Left cardiac atrium (tissue), 4 donors: ENCODE data around the gene SH3TC1. TPM values are rescaled to one million over a fixed set of nuclear protein-coding genes. Genes with fewer than 3 reads are reported as not detected.
A peak's percentile ranks its signal among the peaks of the same experiment; 100 is the strongest.

Source experiments
- ATAC-seq, 2 donors: fragments of 200-7000 bp; cut with Tn5 transposase; one replicate each; pipeline ENCODE4 v1.9.1; 2020; ENCODE audit warnings: mild to moderate bottlenecking in 2 of 2, moderate library complexity in 2 of 2
- DNase-seq: peaks from one replicate; pipeline ENCODE4 v3.0.0-alpha.2; 2020
- intact Hi-C, 2 donors: fragments of 100-400 bp; cut with DNase I; formaldehyde crosslinking; loops; one replicate each; pipeline versions ENCODE4 v1.14.1 to v1.15.1; 2022 to 2023
- total RNA-seq, 2 donors: library from RNA; stranded (reverse); fragmentation: NEBNext Ultra II Directional; extraction: Animal tissue kit (Norgen Biotek cat#: 25700); gene quantifications; one replicate each; pipeline ENCODE4 v1.2.1, GENCODE V29; 2021
- donor health status: DM: no; HTN: yes; CAD: no.
- donor health status: DM: no; HTN: yes; CAD: no; lungs with severe emphysema.
- donor health status: DM: yes; HTN: yes; CAD: no.
- donor health status: Dilated cardiomyopathy.

Gene SH3TC1
- total RNA-seq, 2 donors from 2014 or later: 11.7 to 30.9 TPM

DNA sequence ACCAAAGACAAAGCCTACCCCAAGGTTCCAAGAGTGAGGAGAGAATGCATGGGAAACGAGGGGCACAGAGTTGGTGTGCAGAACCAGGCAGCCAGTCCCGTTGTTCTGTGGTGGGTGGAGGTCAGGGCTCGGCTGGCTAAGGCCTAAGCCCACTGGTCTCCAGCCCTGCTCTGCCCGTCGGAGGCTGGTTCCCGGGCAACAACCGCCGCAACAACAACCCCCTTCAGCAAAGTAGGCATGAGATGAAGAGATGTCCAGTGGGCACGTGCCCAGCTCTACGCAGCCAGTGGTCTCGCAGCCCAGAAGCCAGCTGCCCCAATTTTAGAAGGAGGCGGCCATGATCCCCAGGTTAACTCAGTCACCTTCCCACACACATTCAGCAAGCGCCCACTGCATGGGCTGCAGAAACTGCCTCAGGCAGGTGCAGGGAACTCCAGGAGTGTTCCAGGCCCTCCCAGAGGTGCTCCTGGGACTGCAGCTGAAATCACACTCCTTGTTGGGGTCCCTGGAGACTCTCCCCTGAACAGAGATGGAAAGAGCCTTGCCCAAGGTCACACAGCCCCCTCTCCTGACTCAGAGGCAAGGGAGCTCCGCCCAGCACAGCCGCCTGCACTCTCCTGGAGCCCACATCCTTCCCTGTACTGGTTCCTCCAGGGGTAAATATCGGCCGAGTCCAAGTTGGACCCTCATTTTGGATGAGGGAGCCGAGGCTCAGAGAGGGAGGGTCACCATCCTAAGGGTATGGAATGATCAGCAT is 45.1 kb downstream of the SH3TC1 start:
- no peak for DNase-seq
- intact Hi-C loops: loop anchor here (5.0 to 10.0 kb wide), 3 partner anchors 158 to 353 kb away; partner anchors contain the start of gene CPZ (in 1 of the 2)
- no peak for ATAC-seq

DNA sequence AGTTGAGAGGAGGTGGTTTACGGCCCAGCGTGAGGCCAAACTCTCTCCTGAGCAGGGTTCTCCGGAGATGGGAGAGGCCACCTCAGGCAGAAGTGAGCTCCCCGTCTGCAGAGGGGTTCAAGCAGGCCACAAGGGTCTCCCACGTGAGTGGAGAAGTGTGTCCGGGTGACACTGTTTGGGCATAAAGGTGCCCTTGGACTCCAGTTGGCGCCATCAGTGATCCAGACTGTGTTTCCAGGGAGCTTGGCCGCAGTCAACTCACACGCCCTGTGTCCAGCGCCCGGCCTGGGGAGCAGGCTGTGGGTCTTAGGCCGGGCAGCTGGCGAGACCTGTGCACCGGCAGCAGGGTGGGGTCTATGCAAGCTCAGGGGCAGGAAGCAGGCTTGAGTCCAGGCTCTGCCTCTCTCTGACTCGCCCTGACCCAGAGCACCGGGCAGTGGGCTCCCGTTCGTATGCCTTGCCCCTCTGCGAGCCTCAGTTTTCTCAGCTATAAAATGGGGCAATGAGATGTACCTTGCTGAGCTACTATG is 45.9 kb downstream of the SH3TC1 start:
- DNase-seq (no peak), ATAC-seq (no peak)
- intact Hi-C loops: loop anchor here (5.0 to 10.0 kb wide), 3 partner anchors 157 to 352 kb away; partner anchors contain the start of gene CPZ (in 1 of the 2)

DNA sequence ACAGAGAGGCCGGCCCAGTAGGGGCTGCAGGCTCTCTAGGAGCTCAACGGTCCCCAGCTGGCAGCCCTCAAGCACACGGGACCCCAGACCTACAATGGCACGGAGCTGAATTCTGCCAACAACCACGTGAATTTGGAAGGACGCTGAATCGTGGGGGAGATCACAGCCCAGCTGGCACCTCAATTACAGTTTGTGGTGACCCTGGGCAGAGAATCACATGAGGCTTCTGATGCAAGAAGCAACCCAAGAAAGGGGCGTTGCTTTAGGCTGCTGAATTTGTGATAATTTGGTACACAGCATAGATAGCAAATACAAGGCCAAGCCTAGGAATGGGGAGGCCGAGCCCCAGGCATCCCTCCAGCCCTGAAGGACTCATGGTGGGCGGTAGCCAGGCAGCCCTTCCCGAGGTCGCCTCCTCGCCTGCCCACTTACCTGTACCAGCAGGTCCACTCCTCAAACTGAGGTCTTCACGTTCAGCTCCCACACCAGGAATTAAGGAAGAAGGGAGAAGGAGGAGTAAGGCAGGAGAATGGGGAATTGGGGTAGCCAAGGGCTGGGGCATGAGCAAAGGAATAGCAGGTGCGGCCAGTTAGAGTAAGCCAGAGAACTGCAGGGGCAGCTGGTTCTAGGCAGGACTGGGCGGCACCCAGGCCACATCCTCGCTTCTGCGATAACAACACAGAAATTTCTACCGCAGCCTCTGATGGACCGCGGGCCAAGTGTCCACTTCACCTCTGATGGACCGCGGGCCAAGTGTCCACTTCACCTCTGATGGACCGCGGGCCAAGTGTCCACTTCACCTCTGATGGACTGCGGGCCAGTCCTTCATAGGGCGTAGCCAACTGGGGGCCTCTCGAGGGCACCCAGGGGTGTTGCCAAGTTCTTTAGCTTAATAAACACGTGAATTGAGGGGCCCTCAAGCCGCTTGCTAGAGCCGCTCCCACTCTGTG is 47.1 kb downstream of the SH3TC1 start:
- ATAC-seq (no peak), DNase-seq (no peak)
- intact Hi-C loops: loop anchor here in 1 of 2 donors (10.0 kb wide), 1 partner anchor 349 kb away; the partner anchor contains the start of gene CPZ

DNA sequence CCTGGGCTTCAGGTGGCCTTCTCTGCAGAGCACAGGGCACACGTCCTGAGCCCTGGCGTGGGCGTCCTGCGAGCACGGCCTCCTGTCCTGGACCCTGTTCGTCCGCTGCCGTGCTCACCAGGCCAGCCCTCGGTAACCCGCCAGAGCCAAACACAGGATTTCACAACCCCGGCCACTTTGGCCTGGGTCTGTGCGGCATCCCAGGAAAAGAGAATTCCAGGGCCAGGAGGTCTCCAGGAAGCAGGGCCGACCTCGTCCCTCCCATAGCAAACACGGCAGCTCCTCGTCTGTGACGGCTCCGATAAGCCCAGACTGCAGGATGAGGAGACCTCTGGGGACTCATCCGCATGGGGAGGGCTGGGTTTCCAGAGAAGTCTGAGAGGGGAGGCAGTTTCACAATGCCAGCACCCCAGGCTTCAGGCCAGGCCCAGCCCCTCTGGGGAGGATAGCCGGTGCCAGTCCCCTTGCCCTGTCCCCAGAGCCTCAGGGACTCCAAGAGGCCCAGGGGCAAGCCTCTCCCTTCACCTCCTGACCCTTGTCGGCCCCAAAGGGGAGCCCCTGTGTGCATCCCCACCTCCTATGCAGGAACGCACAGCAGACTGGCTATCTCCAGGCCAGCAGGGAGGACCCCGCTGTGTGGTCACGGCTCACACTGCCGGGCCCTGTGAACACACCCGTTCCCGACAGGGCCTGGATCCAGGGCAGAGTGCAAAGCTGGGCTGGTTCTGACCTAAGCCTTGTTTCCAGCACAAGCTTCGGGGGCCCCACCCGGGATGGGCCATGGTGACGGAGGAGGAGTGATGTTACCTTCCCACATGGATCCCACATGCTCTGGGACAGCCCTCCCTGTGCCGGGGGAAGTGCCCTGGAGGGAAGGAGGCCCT is 48.2 kb downstream of the SH3TC1 start:
- ATAC-seq (peak; percentile 72 to 83), DNase-seq (peak; percentile 85)
- intact Hi-C loops: loop anchor here in 1 of 2 donors (10.0 kb wide), 1 partner anchor 348 kb away; the partner anchor contains the start of gene CPZ

DNA sequence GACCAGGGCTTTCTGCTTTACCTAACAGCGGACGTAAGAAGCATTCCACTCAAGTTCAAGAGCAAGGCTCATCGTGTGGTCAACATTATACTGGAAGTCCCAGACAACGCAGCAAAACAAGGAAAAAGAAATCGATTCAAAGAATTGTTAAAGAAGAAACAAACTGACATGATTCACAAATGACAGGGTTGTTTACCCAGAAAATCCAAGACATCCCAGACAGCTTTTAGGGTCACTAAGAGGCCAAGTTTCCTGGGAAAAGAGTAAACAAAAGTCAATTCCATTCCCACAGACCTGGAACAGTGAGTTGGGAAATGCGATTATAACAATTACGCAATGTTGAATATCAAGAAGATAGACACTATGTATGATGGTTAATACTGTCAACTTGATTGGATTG is 49.0 kb downstream of the SH3TC1 start:
- intact Hi-C loops: loop anchor here in 1 of 2 donors (10.0 kb wide), 1 partner anchor 347 kb away; the partner anchor contains the start of gene CPZ
- no peak for DNase-seq
- no peak for ATAC-seq

DNA sequence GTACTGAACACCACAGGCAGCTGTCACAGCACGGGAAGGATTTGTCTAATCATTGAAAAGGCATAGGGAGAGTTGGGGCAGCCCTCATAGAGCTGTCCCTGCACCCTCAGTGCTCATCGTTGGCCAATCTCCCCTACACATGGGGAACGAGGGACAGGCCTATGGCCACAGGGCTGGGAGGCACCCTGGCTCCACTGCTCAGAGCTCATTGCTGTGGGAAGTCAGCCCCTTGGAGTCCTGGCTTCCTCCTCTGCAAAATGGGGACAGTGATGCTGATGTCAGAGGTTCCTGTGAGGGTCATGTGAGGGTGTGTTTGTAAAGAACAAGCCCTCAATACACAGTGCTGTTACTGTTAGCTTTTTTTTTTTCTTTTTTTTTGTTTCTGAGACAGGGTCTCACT is 51.1 kb downstream of the SH3TC1 start:
- intact Hi-C loops: no loop called here
- no peak for ATAC-seq
- DNase-seq: no peak

DNA sequence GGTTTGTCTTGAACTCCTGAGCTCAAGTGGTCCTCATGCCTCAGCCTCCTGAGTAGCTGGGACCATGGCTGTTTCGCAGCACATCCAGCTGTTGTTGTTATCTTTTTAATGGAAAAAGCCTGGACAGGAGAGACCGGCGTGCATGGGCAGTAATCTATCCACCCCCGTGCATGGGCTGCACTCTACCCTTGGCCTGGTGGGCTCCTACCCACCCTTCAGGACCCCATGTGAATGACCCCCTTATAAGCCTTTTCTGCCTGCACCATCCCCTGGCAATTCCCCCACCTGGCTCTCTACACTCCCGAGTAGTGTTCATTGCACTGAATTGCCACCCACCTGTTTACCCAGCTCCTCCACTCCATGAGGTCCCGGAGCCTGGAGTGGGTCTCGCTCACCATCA is 51.5 kb downstream of the SH3TC1 start:
- intact Hi-C loops: no loop called here
- ATAC-seq (no peak), DNase-seq (no peak)

DNA sequence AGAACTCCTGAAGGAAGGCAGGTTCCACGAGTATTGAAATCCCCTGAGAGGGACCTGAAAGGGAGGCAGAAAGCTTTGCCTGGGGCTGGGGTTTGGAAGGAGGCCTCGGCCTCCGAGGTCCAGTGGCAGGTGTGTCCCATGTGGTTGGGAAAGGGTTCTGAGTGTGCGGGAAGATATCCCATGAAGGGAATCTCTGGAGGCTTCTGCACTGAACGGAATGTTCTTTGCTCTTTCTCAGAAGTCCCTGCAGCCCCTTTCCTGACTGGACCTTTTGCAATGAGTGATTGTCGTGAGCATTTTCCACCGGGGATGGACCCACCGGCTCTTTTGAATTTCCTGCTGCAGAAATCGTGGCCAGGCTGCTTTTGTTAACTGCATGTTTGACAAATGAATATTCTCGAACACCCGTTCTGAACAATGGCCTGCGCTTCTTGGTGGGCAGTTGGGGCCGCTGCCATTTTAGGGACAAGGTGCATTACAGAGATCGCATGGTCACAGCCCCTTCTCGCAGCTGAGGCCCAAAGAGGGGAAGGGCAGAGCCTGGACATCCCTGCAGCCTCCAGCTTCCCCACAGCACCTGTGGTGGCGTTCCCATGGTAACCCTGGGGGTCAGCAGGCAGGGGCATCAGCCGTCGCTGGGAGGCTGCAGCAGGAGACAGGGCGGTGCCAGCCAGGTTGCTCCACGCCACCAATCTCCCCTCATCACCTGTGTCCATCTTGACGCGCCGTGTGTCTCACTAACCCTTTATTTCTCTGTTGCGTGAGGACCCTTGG is 52.2 kb downstream of the SH3TC1 start:
- ATAC-seq (no peak), DNase-seq (no peak)
- intact Hi-C loops: no loop called here

DNA sequence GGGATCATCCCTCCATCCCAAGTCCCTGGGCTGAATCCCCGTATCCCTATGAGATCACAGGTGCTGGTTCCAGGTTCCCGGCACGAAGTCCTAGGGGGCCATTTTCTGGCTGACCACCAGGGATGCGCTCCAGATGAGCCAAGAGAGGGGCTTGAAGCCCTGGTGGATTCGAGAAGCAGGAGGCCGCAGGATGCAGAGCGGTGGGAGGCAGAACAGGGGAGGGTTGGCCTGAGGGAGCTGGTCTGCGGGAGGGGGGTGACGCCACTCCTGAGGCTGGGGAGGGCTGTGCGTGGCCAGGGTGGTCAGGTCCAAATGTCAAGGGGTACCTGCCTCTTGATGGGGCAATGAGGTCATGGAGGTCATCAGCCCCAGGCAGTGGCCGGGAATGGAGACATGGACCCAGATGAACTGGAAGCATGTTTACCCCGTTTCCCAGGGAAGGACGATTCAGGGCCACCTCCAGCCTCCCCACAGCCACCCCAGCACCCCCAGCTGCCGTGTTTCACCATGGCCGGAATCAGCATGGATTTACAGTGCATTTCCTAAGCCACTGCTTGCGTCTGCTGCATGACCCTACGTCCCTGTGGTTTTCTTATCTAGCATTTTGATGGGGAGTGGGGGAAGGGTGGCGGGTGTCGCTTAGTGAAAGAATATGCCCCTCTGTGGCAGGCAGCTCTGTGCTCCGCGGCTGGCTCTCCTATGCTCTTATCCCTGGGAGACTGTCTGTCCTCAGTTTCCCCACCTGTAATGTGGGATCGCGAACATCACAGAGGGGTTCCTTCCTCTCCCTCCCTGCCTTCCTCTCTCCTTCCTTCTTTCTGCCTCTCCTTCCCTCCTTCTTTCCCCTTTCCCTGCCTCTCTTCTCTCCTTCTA is 53.4 kb downstream of the SH3TC1 start:
- ATAC-seq: no peak
- intact Hi-C loops: no loop called here
- DNase-seq: peak; percentile 20

DNA sequence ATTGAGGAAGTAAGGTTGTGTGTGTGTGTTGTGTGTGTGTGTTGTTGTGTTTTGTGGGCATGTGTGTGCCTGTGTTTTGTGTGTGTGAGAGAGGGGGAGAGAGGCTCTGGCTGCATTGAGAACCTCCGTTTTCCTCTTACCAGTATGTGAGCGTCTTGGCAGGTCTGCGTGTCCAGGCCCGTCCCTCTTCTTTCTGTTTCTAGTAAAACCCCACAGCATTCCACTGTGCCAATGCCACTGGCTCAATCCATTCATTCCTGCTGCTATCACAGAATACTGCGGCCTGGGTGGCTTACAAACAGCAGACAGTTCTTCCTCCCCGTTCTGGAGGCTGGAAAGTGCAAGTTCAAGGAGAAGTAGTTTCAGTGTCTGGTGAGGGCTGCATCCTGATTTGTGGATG is 55.0 kb downstream of the SH3TC1 start:
- intact Hi-C loops: no loop called here
- DNase-seq: no peak
- ATAC-seq: no peak

DNA sequence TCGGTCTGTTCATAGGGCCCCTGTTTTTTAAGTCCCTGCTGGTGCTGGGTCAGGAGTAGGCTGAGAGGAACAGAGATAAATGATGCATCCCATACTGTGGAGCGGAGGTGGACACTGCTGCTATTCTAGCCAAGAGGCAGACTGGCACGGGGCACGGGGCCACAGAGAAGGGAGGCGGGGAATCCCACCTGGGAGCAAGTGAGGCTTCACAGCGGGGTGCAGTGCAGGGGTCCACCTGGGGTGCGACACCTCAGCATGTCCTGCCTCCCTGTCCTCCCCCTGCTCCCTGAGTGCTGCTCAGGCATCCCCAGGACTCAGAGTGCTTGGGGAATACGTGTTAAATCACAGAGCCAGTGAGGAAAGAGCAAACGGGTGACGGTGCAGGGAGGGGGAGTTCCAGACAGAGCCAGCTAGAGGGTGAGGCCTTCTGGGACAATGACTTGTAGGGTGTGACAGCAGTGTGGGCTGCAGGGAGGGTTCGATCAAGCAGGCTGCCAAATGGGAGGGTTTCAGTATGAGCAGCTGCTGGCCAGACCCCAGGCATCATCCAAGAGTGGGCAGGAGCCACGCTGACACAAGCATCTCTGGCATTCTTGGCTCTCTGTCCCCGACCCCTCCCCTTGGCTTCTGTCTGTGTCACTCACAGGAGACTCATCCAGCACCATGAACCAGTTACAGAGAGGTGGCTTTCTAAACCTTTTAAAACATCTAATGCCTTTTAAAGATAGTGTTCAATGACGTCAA is 56.8 kb downstream of the SH3TC1 start:
- peak; percentile 69 for DNase-seq
- intact Hi-C loops: no loop called here
- ATAC-seq: peak; percentile 38 to 76

DNA sequence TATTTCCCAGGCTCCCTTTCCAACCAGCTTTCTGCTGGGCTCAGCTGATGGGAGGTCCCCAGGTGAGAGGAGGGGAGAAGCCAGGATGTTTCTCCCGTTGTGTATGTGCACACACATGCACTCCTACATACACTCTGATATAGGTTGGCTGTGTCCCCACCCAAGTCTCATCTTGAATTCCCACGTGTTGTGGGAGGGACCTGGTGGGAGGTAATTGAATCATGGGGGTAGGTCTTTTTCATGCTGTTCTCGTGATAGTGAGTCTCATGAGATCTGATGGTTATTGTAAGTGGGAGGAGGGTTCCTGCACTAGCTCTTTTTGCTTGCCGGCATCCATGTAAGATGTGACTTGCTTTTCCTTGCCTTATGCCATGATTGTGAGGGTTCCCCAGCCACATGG is 58.8 kb downstream of the SH3TC1 start:
- no peak for ATAC-seq
- DNase-seq: no peak
- intact Hi-C loops: no loop called here

DNA sequence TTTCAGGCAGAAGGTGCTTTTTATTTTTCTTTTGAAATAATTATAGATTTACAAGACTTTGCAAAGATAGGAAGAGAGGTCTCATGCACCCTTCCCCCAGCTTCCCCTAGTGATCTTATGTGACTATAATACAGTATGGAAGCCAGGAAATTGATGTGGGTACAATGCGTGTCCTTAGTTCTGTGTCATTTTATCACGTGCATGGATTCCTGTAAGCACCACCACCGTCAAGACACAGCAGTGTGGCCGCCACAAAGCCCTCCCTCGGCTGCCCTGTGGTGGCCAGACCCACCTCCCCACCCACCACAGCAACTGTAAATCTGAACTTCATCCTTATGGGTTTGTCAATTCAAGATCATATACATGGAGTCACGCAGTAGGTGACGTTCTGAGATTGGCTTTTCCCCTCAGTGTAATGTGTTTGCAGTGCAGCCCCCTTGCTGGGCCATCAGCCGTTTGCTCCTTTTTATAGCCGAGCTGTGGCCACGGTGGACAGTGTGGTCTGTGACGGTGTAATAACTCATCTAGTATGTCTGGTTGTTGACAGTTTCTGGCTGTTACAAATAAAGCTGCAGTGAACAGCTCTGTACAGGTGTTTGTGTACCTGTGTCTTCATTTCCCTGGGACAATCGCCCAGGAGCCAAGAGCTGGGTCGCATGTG is 59.6 kb downstream of the SH3TC1 start:
- ATAC-seq (no peak), DNase-seq (no peak)
- intact Hi-C loops: no loop called here

DNA sequence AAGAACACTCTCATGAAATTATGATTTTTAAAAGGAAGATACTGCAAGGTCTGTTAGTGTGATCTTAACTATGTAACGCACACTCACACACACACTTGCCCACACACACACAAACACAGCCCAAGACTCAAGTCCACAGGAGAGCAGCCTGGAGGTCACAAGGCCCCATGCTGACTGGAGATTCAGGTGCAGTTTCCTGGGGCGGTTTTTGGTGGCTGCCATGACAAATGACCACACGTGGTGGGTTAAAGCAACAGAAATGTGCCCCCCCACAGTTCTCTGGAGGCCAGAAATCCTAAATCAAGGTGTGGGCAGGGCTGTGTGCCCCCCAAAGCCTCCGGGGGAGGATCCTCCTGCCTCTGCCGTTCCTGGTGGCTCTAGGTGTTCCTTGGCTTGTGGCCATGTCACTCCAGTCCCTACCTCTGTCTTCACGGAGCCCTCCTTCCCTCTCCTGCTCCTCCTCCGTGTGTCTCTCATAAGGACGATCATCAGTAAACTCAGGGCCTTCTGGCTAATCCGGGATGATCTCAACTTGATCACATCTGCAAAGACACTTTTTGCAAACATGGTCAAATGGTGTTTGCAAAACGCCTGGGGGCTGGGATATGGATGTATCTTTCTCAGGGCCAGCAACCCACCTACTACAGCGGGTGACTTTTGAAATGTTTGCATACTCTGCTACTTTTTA is 60.8 kb downstream of the SH3TC1 start:
- ATAC-seq: no peak
- no peak for DNase-seq
- intact Hi-C loops: no loop called here

DNA sequence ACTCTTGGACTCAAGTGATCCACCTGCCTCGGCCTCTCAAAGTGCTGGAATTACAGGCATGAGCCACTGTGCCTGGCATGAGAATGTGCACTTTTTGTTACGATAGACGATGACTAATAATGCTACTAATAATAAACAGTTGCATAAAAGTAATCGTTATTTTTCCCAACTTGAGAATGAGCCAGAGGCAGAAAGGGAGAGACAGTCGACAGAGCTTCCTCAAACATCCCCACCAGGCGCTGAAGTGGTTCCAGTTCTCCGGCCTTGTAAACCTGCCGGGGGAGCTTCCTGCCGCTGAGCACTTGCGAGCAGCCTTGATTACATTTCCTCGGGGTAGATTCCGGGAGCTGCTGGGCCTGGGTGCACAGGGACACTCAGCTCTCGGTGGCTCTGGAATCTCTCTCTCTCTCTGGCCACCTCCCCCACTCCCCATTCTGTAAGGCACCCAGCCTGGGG is 61.6 kb downstream of the SH3TC1 start:
- intact Hi-C loops: no loop called here
- ATAC-seq (no peak), DNase-seq (no peak)
